ENCODE measurements around the gene CPLX1.

DNA sequence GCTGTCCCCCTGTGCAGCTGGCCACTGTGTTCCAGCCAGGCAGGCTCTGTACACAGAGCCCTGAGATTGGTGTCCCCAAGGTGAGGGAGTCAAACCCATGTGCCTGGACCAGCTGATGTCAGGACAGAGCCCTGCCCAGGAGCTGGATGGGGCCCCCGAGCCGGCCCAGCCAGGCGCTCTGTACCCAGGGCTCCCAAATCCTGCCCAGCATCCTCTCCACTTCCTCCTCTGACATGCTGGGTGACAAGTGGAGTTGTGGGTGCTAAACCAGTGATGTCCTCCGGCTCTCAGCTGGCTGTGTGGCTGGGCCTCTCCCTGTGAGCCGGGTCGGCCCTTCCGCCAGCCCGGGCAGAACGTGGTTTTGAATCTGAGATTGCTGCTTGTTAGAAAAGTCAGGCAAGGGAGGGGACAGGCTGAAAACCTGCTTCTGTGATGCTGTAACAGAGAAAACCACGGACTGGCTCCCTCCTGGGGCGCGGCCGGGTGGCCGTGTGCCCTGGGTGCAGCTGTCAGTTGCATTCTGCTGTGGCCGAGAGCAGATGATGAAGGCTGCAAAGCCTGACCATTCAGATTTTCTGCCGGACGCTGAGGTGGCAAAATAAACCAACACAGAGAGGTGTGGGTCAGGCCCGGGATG lies 7.9 kb upstream of the CPLX1 start:
- TF ChIP-seq, protein P1, sequence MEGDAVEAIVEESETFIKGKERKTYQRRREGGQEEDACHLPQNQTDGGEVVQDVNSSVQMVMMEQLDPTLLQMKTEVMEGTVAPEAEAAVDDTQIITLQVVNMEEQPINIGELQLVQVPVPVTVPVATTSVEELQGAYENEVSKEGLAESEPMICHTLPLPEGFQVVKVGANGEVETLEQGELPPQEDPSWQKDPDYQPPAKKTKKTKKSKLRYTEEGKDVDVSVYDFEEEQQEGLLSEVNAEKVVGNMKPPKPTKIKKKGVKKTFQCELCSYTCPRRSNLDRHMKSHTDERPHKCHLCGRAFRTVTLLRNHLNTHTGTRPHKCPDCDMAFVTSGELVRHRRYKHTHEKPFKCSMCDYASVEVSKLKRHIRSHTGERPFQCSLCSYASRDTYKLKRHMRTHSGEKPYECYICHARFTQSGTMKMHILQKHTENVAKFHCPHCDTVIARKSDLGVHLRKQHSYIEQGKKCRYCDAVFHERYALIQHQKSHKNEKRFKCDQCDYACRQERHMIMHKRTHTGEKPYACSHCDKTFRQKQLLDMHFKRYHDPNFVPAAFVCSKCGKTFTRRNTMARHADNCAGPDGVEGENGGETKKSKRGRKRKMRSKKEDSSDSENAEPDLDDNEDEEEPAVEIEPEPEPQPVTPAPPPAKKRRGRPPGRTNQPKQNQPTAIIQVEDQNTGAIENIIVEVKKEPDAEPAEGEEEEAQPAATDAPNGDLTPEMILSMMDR (IDR thresholded peaks at IDR 0.05): no peak
- no peak for TF ChIP-seq TP53 (CRISPR knock-in tag; IDR thresholded peaks at IDR 0.05)
- no peak for TF ChIP-seq SMAD4 (CRISPR knock-in tag; IDR thresholded peaks at IDR 0.05)
- TF ChIP-seq ELF4 (CRISPR knock-in tag; IDR thresholded peaks at IDR 0.05; ENCODE audit: low read depth): no peak
- TF ChIP-seq, protein P2, sequence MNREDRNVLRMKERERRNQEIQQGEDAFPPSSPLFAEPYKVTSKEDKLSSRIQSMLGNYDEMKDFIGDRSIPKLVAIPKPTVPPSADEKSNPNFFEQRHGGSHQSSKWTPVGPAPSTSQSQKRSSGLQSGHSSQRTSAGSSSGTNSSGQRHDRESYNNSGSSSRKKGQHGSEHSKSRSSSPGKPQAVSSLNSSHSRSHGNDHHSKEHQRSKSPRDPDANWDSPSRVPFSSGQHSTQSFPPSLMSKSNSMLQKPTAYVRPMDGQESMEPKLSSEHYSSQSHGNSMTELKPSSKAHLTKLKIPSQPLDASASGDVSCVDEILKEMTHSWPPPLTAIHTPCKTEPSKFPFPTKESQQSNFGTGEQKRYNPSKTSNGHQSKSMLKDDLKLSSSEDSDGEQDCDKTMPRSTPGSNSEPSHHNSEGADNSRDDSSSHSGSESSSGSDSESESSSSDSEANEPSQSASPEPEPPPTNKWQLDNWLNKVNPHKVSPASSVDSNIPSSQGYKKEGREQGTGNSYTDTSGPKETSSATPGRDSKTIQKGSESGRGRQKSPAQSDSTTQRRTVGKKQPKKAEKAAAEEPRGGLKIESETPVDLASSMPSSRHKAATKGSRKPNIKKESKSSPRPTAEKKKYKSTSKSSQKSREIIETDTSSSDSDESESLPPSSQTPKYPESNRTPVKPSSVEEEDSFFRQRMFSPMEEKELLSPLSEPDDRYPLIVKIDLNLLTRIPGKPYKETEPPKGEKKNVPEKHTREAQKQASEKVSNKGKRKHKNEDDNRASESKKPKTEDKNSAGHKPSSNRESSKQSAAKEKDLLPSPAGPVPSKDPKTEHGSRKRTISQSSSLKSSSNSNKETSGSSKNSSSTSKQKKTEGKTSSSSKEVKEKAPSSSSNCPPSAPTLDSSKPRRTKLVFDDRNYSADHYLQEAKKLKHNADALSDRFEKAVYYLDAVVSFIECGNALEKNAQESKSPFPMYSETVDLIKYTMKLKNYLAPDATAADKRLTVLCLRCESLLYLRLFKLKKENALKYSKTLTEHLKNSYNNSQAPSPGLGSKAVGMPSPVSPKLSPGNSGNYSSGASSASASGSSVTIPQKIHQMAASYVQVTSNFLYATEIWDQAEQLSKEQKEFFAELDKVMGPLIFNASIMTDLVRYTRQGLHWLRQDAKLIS (CRISPR knock-in tag; IDR thresholded peaks at IDR 0.05; ENCODE audit: borderline replicate concordance): no peak
- TF ChIP-seq TEAD4 (CRISPR knock-in tag; IDR thresholded peaks at IDR 0.05): no peak
- TF ChIP-seq FOXJ3 (CRISPR knock-in tag; IDR thresholded peaks at IDR 0.05; ENCODE audit: borderline replicate concordance): no peak
- no peak for TF ChIP-seq IRF2 (CRISPR knock-in tag; IDR thresholded peaks at IDR 0.05; ENCODE audit: borderline replicate concordance, low read depth)
- no peak for TF ChIP-seq MXD4 (CRISPR knock-in tag; IDR thresholded peaks at IDR 0.05; ENCODE audit: borderline replicate concordance)
- TF ChIP-seq CREB1 (CRISPR knock-in tag; IDR thresholded peaks at IDR 0.05): no peak
- TF ChIP-seq, protein P3, sequence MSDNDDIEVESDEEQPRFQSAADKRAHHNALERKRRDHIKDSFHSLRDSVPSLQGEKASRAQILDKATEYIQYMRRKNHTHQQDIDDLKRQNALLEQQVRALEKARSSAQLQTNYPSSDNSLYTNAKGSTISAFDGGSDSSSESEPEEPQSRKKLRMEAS (CRISPR knock-in tag; IDR thresholded peaks at IDR 0.05): no peak
